PFSK-1 (cell line): ENCODE measurements around the gene TBPL1.

Experiments used
- FOXP2 ChIP-seq: optimal IDR thresholded peaks from 2 replicates; pipeline ENCODE3; 2011; ENCODE audit warnings: borderline replicate concordance, control low read depth, inconsistent platforms; ENCODE audit not compliant: insufficient read depth; ENCODE audit errors: extremely low read length, extremely low read depth
- POLR2AphosphoS5 ChIP-seq: IDR thresholded peaks from 2 replicates; pipeline ENCODE4 v1.6.1; 2012; ENCODE audit warnings: low read depth, mild to moderate bottlenecking, control low read depth, low read length, moderate library complexity
- REST ChIP-seq, 2 experiments: IDR thresholded peaks; 2 replicates each; pipeline versions ENCODE4 v1.6.1 to v1.8.0; 2011 to 2012; ENCODE audit warnings: low read depth in 2 of 2, low read length in 2 of 2, control low read depth in 1 of 2, inconsistent platforms in 1 of 2, mild to moderate bottlenecking in 1 of 2, moderate library complexity in 1 of 2; ENCODE audit not compliant: insufficient read depth in 1 of 2
- SIN3A ChIP-seq: IDR thresholded peaks from 2 replicates; pipeline ENCODE4 v1.6.1; 2012; ENCODE audit warnings: mild to moderate bottlenecking, low read length, moderate library complexity, borderline replicate concordance; ENCODE audit not compliant: insufficient read depth
- TAF1 ChIP-seq: IDR thresholded peaks from 2 replicates; pipeline ENCODE4 v1.6.1; 2012; ENCODE audit warnings: low read length, control low read depth, borderline replicate concordance; ENCODE audit not compliant: insufficient read depth

The TBPL1 gene

GRCh38 chr6:133964052-133964451 lies 11.0 kb downstream of the TBPL1 start:
- TF ChIP-seq SIN3A (no peak), TAF1 (no peak)

DNA sequence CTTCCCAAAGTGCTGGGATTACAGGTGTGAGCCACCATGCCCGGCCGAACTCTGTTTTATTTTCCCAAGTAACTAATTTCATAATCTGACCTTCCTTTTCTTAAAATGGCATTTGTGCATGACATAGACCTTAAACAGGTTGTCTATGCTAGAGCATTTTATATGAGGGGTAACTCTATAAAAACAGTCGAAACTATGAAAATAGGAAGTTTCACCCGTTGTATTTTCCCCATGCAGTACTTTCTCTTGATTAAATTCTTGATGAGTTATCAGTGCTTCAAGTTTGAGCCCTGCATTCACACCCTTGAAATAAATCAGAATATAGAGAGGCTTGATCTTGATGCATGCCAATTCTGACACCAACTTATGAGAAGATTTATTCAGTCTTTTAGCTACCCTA lies 11.7 kb downstream of the TBPL1 start:
- TF ChIP-seq SIN3A (no peak), FOXP2 (no peak), REST (IDR thresholded peaks at IDR 0.05; ENCODE audit: insufficient read depth in 1 of 2, low read depth in 2 of 2, low read length in 2 of 2) (no peak), TAF1 (no peak), POLR2AphosphoS5 (no peak)

GRCh38 chr6:133965817-133966360 lies 12.9 kb downstream of the TBPL1 start:
- TF ChIP-seq SIN3A: no peak
- no peak for TF ChIP-seq POLR2AphosphoS5
- no peak for TF ChIP-seq REST (IDR thresholded peaks at IDR 0.05; ENCODE audit: insufficient read depth in 1 of 2, low read depth in 2 of 2, low read length in 2 of 2)
- no peak for TF ChIP-seq FOXP2
- TF ChIP-seq TAF1: no peak

- TF ChIP-seq TAF1 (no peak), POLR2AphosphoS5 (no peak), FOXP2 (no peak), REST (IDR thresholded peaks at IDR 0.05; ENCODE audit: insufficient read depth in 1 of 2, low read depth in 2 of 2, low read length in 2 of 2) (no peak), SIN3A (no peak)
Observed at GRCh38 chr6:133966654-133967329, 13.8 kb downstream of the TBPL1 start.

GRCh38 chr6:133967347-133967746 lies 14.3 kb downstream of the TBPL1 start:
- TF ChIP-seq FOXP2: no peak
- TF ChIP-seq SIN3A: no peak
- TF ChIP-seq POLR2AphosphoS5: no peak
- no peak for TF ChIP-seq TAF1
- no peak for TF ChIP-seq REST (IDR thresholded peaks at IDR 0.05; ENCODE audit: insufficient read depth in 1 of 2, low read depth in 2 of 2, low read length in 2 of 2)
